ENCODE measurements around the gene SLC46A2.
A peak's percentile ranks its signal among the peaks of the same experiment; 100 is the strongest.

SLC46A2 gene

DNA sequence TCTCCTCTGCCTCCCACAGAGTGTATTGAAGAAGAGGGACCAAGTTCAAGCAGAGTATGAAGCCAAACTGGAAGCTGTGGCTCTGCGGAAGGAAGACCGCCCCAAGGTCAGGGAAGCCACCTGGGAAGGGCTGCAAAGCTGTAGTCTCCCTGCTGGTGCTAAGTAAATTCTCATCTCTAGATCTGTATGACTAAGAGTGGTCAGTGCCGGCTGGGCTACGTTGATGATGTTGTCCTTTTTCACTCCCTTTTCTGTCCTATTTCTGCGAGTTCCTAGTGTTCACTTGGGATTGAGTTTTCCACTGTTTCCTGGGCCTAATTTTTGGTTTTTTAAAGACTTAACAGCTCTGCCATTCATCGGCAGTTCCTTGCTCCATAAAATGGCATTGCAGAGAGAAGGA lies 39.8 kb downstream of the SLC46A2 start:
- Histone ChIP-seq H3K9ac (ENCODE audit: low read length) (no peak overlapping the region), H4K8ac (ENCODE audit: low read depth, low read length) (no peak overlapping the region), H3K4ac (ENCODE audit: low read depth, low read length) (no peak overlapping the region), H3K4me1 (ENCODE audit: control insufficient read depth, low read depth, low read length) (peaks cover 4% of the 10 kb centered on the region), H3K4me3 (ENCODE audit: low read length) (no peak overlapping the region), H4K5ac (ENCODE audit: low read length) (no peak overlapping the region), H3K23ac (ENCODE audit: low read length) (no peak overlapping the region), H3K27ac (ENCODE audit: low read depth, low read length) (no peak overlapping the region), H3K27me3 (ENCODE audit: insufficient read depth, low read length, poor library complexity) (no peaks in the 10 kb centered on the region), H3K18ac (ENCODE audit: low read length) (no peak overlapping the region), H2BK15ac (replicated peaks; ENCODE audit: low read depth) (no peak overlapping the region), H3K4me2 (ENCODE audit: low read length) (no peak overlapping the region), H3K79me2 (ENCODE audit: control insufficient read depth, insufficient read depth, low read length) (no peaks in the 10 kb centered on the region), H3K56ac (ENCODE audit: low read length) (no peak overlapping the region), H3K36me3 (ENCODE audit: control insufficient read depth, insufficient read depth, low read length) (no peaks in the 10 kb centered on the region), H2BK120ac (ENCODE audit: low read depth, low read length) (no peak overlapping the region), H2AK5ac (ENCODE audit: low read length) (no peak overlapping the region), H3K79me1 (ENCODE audit: low read length) (no peaks in the 10 kb centered on the region), H2BK5ac (ENCODE audit: low read length) (no peak overlapping the region)
- DNase-seq, result no peak
- no CpG with 5 or more reads among the region's 6 CpGs for WGBS (ENCODE audit: extremely low coverage, insufficient coverage, low lambda C conversion rate)

DNA sequence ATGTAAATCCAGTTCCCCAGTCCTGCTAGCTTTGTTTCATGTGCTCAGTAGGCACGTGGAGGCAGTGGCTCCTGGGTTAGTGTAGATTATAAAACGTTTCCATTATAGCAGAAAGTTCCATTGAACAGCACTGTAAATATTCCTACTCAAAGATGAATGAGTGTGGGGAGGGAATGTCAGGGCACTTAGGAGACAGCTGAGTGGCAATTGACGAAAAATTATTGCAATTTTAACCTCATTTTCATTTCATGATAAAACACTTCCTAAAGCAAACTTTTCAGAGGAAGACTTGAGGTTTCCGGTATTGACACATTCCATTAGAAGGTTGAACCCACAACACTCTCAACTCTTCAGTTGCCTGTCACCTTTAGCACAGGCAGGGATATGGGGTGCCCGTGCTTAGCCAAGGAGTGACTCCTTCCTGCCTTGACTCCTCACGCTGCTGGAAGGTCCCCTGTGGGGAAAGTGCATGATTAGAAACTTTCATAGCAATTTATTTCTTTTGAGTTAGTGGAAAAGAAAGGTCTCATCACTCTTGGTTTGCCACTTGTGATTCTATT lies 41.2 kb downstream of the SLC46A2 start:
- no peak overlapping the region for H4K8ac ChIP-seq (ENCODE audit: low read depth, low read length)
- DNase-seq, result no peak
- no peak overlapping the region for H3K18ac ChIP-seq (ENCODE audit: low read length)
- no peak overlapping the region for H3K56ac ChIP-seq (ENCODE audit: low read length)
- peaks cover 4% of the 10 kb centered on the region for H3K4me1 ChIP-seq (ENCODE audit: control insufficient read depth, low read depth, low read length)
- H3K27ac ChIP-seq (ENCODE audit: low read depth, low read length), result no peak overlapping the region
- H2BK5ac ChIP-seq (ENCODE audit: low read length), result no peak overlapping the region
- H2AK5ac ChIP-seq (ENCODE audit: low read length), result no peak overlapping the region
- H3K36me3 ChIP-seq (ENCODE audit: control insufficient read depth, insufficient read depth, low read length), result no peaks in the 10 kb centered on the region
- no peak overlapping the region for H3K23ac ChIP-seq (ENCODE audit: low read length)
- H4K5ac ChIP-seq (ENCODE audit: low read length), result no peak overlapping the region
- no peaks in the 10 kb centered on the region for H3K79me2 ChIP-seq (ENCODE audit: control insufficient read depth, insufficient read depth, low read length)
- no peak overlapping the region for H3K4me2 ChIP-seq (ENCODE audit: low read length)
- no peaks in the 10 kb centered on the region for H3K27me3 ChIP-seq (ENCODE audit: insufficient read depth, low read length, poor library complexity)
- H3K4ac ChIP-seq (ENCODE audit: low read depth, low read length), result no peak overlapping the region
- no peak overlapping the region for H3K4me3 ChIP-seq (ENCODE audit: low read length)
- no CpG with 5 or more reads among the region's 6 CpGs for WGBS (ENCODE audit: extremely low coverage, insufficient coverage, low lambda C conversion rate)
- no peaks in the 10 kb centered on the region for H3K79me1 ChIP-seq (ENCODE audit: low read length)
- no peak overlapping the region for H2BK120ac ChIP-seq (ENCODE audit: low read depth, low read length)
- H3K9ac ChIP-seq (ENCODE audit: low read length), result no peak overlapping the region
- H2BK15ac ChIP-seq (replicated peaks; ENCODE audit: low read depth), result no peak overlapping the region

DNA sequence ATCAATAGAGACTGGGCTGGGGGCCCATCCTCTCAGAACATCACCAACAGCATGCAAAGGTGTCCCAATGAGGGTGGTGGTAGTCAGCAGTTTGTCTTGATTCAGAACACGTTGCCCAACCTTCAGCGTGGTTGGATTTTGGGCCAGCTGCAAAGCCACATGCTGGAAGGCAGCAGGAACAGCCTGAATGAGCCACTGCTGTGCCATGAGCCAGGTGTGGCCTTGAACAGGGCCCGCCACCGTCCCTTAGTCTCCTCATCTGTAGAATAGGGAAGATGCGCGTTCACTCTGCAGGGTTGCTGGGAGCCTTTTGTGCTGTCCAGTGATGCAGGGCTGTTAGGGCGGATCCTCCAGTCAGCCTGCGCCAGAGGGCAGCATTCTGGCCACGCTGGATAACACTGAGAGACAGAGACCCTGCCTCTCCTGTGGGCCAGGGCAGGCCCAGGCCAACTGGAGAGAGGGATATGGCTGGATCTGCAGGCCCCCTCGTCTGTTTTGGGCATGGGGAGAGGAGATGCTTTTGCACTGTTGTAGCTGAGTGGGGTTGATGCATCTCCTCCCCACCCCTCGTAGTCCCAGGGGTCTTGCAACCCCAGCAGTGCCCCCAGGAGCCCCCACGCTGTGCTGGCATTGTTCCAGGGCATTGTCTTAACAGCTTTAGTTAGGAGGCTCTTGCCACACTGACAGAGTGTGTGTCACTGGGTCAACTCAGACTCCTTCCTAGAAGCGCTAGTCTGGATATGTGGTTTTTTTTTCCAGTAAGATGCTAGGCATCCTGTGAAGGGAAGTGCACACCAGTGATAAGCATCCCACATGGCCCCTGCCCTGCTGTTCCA lies 42.1 kb downstream of the SLC46A2 start:
- Histone ChIP-seq H2BK15ac (replicated peaks; ENCODE audit: low read depth) (no peak overlapping the region), H3K27me3 (ENCODE audit: insufficient read depth, low read length, poor library complexity) (no peaks in the 10 kb centered on the region), H3K36me3 (ENCODE audit: control insufficient read depth, insufficient read depth, low read length) (no peaks in the 10 kb centered on the region), H3K56ac (ENCODE audit: low read length) (no peak overlapping the region), H3K18ac (ENCODE audit: low read length) (no peak overlapping the region), H3K4me1 (ENCODE audit: control insufficient read depth, low read depth, low read length) (peaks cover 4% of the 10 kb centered on the region), H3K27ac (ENCODE audit: low read depth, low read length) (no peak overlapping the region), H3K79me2 (ENCODE audit: control insufficient read depth, insufficient read depth, low read length) (no peaks in the 10 kb centered on the region), H2BK5ac (ENCODE audit: low read length) (no peak overlapping the region), H3K9ac (ENCODE audit: low read length) (no peak overlapping the region), H4K5ac (ENCODE audit: low read length) (no peak overlapping the region), H2BK120ac (ENCODE audit: low read depth, low read length) (no peak overlapping the region), H2AK5ac (ENCODE audit: low read length) (no peak overlapping the region), H3K4ac (ENCODE audit: low read depth, low read length) (no peak overlapping the region), H3K4me3 (ENCODE audit: low read length) (no peak overlapping the region), H3K23ac (ENCODE audit: low read length) (no peak overlapping the region), H3K4me2 (ENCODE audit: low read length) (no peak overlapping the region), H3K79me1 (ENCODE audit: low read length) (no peaks in the 10 kb centered on the region), H4K8ac (ENCODE audit: low read depth, low read length) (no peak overlapping the region)
- no CpG with 5 or more reads among the region's 13 CpGs for WGBS (ENCODE audit: extremely low coverage, insufficient coverage, low lambda C conversion rate)
- DNase-seq, result no peak

DNA sequence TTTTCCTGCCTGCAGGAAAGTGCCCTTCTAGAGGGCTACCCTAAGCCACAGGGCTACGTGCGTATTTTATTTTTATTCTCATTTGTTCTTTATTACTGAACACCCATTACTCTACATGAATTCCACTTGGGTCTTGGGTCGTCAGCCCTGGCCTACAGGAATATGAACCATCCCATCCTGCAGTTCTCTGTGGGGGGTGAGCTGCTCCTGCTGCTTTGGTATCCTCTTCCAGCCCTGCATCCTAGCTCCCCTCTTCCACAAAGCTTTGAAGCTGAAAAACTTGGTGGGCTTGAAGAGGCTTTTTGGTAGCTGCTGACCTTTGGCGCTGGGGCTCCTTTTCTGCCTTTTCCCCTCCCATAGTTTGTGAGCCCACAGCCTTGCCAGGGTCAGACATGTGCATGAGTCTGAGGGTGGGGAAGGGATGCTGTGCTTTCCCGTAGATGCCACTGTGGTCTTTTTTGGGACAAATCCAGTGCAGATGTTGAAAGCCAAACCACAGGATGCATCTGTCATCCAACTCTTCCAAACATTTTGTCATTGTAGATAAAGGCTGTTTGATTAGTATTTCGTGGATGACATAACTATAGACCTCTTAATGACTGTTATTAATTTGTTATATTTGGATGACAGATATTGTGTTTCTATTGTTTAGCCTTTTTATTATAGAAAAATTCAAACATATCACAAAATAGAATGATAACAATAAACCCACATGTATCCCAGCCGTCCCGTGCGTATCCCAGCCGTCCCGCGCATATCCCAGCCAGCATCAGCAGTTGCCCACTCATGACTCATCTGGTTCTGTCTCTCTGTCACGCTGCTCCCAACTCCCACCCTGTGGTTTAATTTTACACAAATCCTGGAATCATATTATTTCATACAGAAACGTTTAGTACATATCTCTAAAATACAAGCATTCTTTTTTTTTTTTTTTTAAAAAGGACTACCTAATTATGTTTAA lies 43.9 kb downstream of the SLC46A2 start:
- Histone ChIP-seq H3K4me1 (ENCODE audit: control insufficient read depth, low read depth, low read length) (peaks cover 4% of the 10 kb centered on the region), H3K56ac (ENCODE audit: low read length) (no peak overlapping the region), H3K79me1 (ENCODE audit: low read length) (no peaks in the 10 kb centered on the region), H3K79me2 (ENCODE audit: control insufficient read depth, insufficient read depth, low read length) (no peaks in the 10 kb centered on the region), H3K27me3 (ENCODE audit: insufficient read depth, low read length, poor library complexity) (no peaks in the 10 kb centered on the region), H4K8ac (ENCODE audit: low read depth, low read length) (no peak overlapping the region), H2AK5ac (ENCODE audit: low read length) (no peak overlapping the region), H3K4me3 (ENCODE audit: low read length) (no peak overlapping the region), H3K27ac (ENCODE audit: low read depth, low read length) (no peak overlapping the region), H3K36me3 (ENCODE audit: control insufficient read depth, insufficient read depth, low read length) (no peaks in the 10 kb centered on the region), H3K4ac (ENCODE audit: low read depth, low read length) (no peak overlapping the region), H3K18ac (ENCODE audit: low read length) (no peak overlapping the region), H2BK15ac (replicated peaks; ENCODE audit: low read depth) (no peak overlapping the region), H3K9ac (ENCODE audit: low read length) (no peak overlapping the region), H4K5ac (ENCODE audit: low read length) (no peak overlapping the region), H3K23ac (ENCODE audit: low read length) (no peak overlapping the region), H2BK5ac (ENCODE audit: low read length) (no peak overlapping the region), H2BK120ac (ENCODE audit: low read depth, low read length) (no peak overlapping the region), H3K4me2 (ENCODE audit: low read length) (no peak overlapping the region)
- DNase-seq, result no peak
- WGBS (ENCODE audit: extremely low coverage, insufficient coverage, low lambda C conversion rate), result no CpG with 5 or more reads among the region's 14 CpGs

DNA sequence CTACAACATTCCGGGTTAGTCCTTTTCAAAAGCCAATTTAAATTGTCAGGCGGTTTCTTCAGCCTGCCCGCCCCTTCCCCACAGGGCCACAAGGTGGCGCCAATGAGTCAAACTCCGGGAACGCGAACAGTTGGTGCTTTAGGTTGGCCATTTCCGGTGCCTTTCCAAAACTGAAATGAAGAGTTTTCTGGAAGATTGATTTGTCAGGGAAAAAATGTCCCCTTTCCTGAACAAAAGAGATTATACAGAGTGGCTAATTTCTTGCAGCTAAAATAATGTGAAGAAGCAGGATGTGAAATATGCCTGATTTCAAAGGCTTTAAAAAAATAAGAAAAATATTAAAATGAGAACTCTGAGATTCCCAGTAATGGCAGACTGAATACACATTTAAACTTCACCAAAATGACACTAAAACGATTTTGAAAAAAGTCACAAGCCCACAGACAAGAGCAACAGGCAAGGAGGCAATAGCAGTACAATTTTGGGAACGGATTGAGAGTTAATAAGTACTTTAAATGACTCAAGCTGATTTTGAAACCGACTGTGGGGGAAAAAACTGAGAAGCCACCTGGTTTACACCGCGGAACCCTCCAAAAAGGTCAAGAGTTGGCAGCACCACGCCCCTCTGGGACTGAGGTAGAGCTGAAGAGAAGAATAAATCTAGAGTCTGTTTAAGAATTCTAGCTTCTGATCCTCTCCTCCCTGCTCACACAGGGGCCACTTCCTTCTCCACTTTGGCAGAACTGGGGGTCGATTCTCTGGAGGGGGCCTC lies 45.7 kb downstream of the SLC46A2 start:
- peak; percentile 72 for DNase-seq
- H2BK120ac ChIP-seq (ENCODE audit: low read depth, low read length), result no peak overlapping the region
- H2AK5ac ChIP-seq (ENCODE audit: low read length), result no peak overlapping the region
- H3K56ac ChIP-seq (ENCODE audit: low read length), result no peak overlapping the region
- WGBS (ENCODE audit: extremely low coverage, insufficient coverage, low lambda C conversion rate), result no CpG with 5 or more reads among the region's 15 CpGs
- H4K5ac ChIP-seq (ENCODE audit: low read length), result no peak overlapping the region
- peak overlapping the region; percentile 60 for H3K4ac ChIP-seq (ENCODE audit: low read depth, low read length)
- H3K27me3 ChIP-seq (ENCODE audit: insufficient read depth, low read length, poor library complexity), result no peaks in the 10 kb centered on the region
- H3K9ac ChIP-seq (ENCODE audit: low read length), result no peak overlapping the region
- no peaks in the 10 kb centered on the region for H3K79me2 ChIP-seq (ENCODE audit: control insufficient read depth, insufficient read depth, low read length)
- H4K8ac ChIP-seq (ENCODE audit: low read depth, low read length), result no peak overlapping the region
- no peak overlapping the region for H3K4me3 ChIP-seq (ENCODE audit: low read length)
- H3K4me1 ChIP-seq (ENCODE audit: control insufficient read depth, low read depth, low read length), result peaks cover 4% of the 10 kb centered on the region
- peak overlapping the region; percentile 26 for H3K18ac ChIP-seq (ENCODE audit: low read length)
- H3K36me3 ChIP-seq (ENCODE audit: control insufficient read depth, insufficient read depth, low read length), result no peaks in the 10 kb centered on the region
- H3K27ac ChIP-seq (ENCODE audit: low read depth, low read length), result no peak overlapping the region
- H3K23ac ChIP-seq (ENCODE audit: low read length), result no peak overlapping the region
- H2BK15ac ChIP-seq (replicated peaks; ENCODE audit: low read depth), result no peak overlapping the region
- no peak overlapping the region for H2BK5ac ChIP-seq (ENCODE audit: low read length)
- H3K79me1 ChIP-seq (ENCODE audit: low read length), result no peaks in the 10 kb centered on the region
- no peak overlapping the region for H3K4me2 ChIP-seq (ENCODE audit: low read length)
